ENCODE results near the gene SLC43A3.

SLC43A3 gene

GRCh38 chr11:57463671-57464538, 37.0 kb upstream of the SLC43A3 start:
- H3K4me3 Mint-ChIP-seq, result no peak overlapping the region
- H3K4me1 Mint-ChIP-seq (ENCODE audit: low read depth), result peaks cover 15% of the 10 kb centered on the region
- H3K36me3 Mint-ChIP-seq, result no peaks in the 10 kb centered on the region
- no peak overlapping the region for H3K27ac Mint-ChIP-seq
- no peaks in the 10 kb centered on the region for H3K9me3 Mint-ChIP-seq (ENCODE audit: low read depth)
- peaks cover 6% of the 10 kb centered on the region for H3K27me3 Mint-ChIP-seq

GRCh38 chr11:57462597-57462996, 35.7 kb upstream of the SLC43A3 start:
- Mint-ChIP-seq H3K9me3 (ENCODE audit: low read depth) (no peaks in the 10 kb centered on the region), H3K4me3 (peak overlapping the region; percentile 39), H3K27me3 (peaks cover 9% of the 10 kb centered on the region), H3K36me3 (no peaks in the 10 kb centered on the region), H3K27ac (no peak overlapping the region), H3K4me1 (ENCODE audit: low read depth) (peaks cover 23% of the 10 kb centered on the region)

GRCh38 chr11:57461841-57462489, 35.0 kb upstream of the SLC43A3 start:
- H3K27me3 Mint-ChIP-seq, result peaks cover 10% of the 10 kb centered on the region
- H3K9me3 Mint-ChIP-seq (ENCODE audit: low read depth), result no peaks in the 10 kb centered on the region
- peak overlapping the region; percentile 59 for H3K4me3 Mint-ChIP-seq
- H3K4me1 Mint-ChIP-seq (ENCODE audit: low read depth), result peaks cover 28% of the 10 kb centered on the region
- H3K27ac Mint-ChIP-seq, result no peak overlapping the region
- no peaks in the 10 kb centered on the region for H3K36me3 Mint-ChIP-seq

- Mint-ChIP-seq H3K36me3 (no peaks in the 10 kb centered on the region), H3K4me1 (ENCODE audit: low read depth) (peaks cover 29% of the 10 kb centered on the region), H3K27ac (no peak overlapping the region), H3K4me3 (peak overlapping the region; percentile 59), H3K9me3 (ENCODE audit: low read depth) (no peaks in the 10 kb centered on the region), H3K27me3 (peaks cover 11% of the 10 kb centered on the region)
Observed at GRCh38 chr11:57460758-57461749, 34.1 kb upstream of the SLC43A3 start.

GRCh38 chr11:57460022-57460757, 33.3 kb upstream of the SLC43A3 start, which contains the start of gene RTN4RL2:
Gene RTN4RL2 (plus strand): TSS chr11:57460528. CDS start chr11:57460866, 338 bp downstream.
- Mint-ChIP-seq H3K4me1 (ENCODE audit: low read depth) (peaks cover 29% of the 10 kb centered on the region), H3K4me3 (peak within 1 kb of the TSS; percentile 89), H3K27ac (no peak within 1 kb of the TSS)

GRCh38 chr11:57459164-57460021, 32.5 kb upstream of the SLC43A3 start:
- no peaks in the 10 kb centered on the region for H3K36me3 Mint-ChIP-seq
- peak overlapping the region; percentile 58 for H3K27ac Mint-ChIP-seq
- H3K9me3 Mint-ChIP-seq (ENCODE audit: low read depth), result no peaks in the 10 kb centered on the region
- H3K27me3 Mint-ChIP-seq, result peaks cover 11% of the 10 kb centered on the region
- peak overlapping the region; percentile 92 for H3K4me3 Mint-ChIP-seq
- H3K4me1 Mint-ChIP-seq (ENCODE audit: low read depth), result peaks cover 29% of the 10 kb centered on the region

More at GRCh38 chr11:57460022-57460757, 33.3 kb upstream of the SLC43A3 start, which contains the start of gene RTN4RL2:
- Mint-ChIP-seq H3K27me3 (peaks cover 11% of the 10 kb centered on the region), H3K36me3 (no peaks in the 10 kb centered on the region), H3K9me3 (ENCODE audit: low read depth) (no peaks in the 10 kb centered on the region)

- H3K36me3 Mint-ChIP-seq, result no peaks in the 10 kb centered on the region
- H3K27ac Mint-ChIP-seq, result peak overlapping the region; percentile 58
- H3K4me1 Mint-ChIP-seq (ENCODE audit: low read depth), result peaks cover 29% of the 10 kb centered on the region
- peak overlapping the region; percentile 92 for H3K4me3 Mint-ChIP-seq
- H3K27me3 Mint-ChIP-seq, result peaks cover 11% of the 10 kb centered on the region
- H3K9me3 Mint-ChIP-seq (ENCODE audit: low read depth), result no peaks in the 10 kb centered on the region
Observed at GRCh38 chr11:57458410-57459163, 31.7 kb upstream of the SLC43A3 start.

GRCh38 chr11:57458060-57458409, 31.1 kb upstream of the SLC43A3 start:
- Mint-ChIP-seq H3K27me3 (peaks cover 11% of the 10 kb centered on the region), H3K4me1 (ENCODE audit: low read depth) (peaks cover 29% of the 10 kb centered on the region), H3K36me3 (no peaks in the 10 kb centered on the region), H3K27ac (no peak overlapping the region), H3K4me3 (peak overlapping the region; percentile 79), H3K9me3 (ENCODE audit: low read depth) (no peaks in the 10 kb centered on the region)

- H3K4me3 Mint-ChIP-seq, result peak overlapping the region; percentile 79
- H3K27ac Mint-ChIP-seq, result no peak overlapping the region
- H3K4me1 Mint-ChIP-seq (ENCODE audit: low read depth), result peaks cover 29% of the 10 kb centered on the region
- H3K9me3 Mint-ChIP-seq (ENCODE audit: low read depth), result no peaks in the 10 kb centered on the region
- peaks cover 11% of the 10 kb centered on the region for H3K27me3 Mint-ChIP-seq
- no peaks in the 10 kb centered on the region for H3K36me3 Mint-ChIP-seq
Observed at GRCh38 chr11:57457643-57458023, 30.7 kb upstream of the SLC43A3 start.

- H3K27me3 Mint-ChIP-seq, result peaks cover 11% of the 10 kb centered on the region
- H3K36me3 Mint-ChIP-seq, result no peaks in the 10 kb centered on the region
- peak overlapping the region; percentile 43 for H3K27ac Mint-ChIP-seq
- H3K4me1 Mint-ChIP-seq (ENCODE audit: low read depth), result peaks cover 29% of the 10 kb centered on the region
- no peaks in the 10 kb centered on the region for H3K9me3 Mint-ChIP-seq (ENCODE audit: low read depth)
- H3K4me3 Mint-ChIP-seq, result peak overlapping the region; percentile 79
Observed at GRCh38 chr11:57456960-57457642, 30.2 kb upstream of the SLC43A3 start.

GRCh38 chr11:57453543-57454177, 26.7 kb upstream of the SLC43A3 start:
- no peaks in the 10 kb centered on the region for H3K9me3 Mint-ChIP-seq (ENCODE audit: low read depth)
- H3K27ac Mint-ChIP-seq, result no peak overlapping the region
- peaks cover 11% of the 10 kb centered on the region for H3K4me1 Mint-ChIP-seq (ENCODE audit: low read depth)
- H3K4me3 Mint-ChIP-seq, result no peak overlapping the region
- H3K27me3 Mint-ChIP-seq, result peaks cover 2% of the 10 kb centered on the region
- no peaks in the 10 kb centered on the region for H3K36me3 Mint-ChIP-seq

- Mint-ChIP-seq H3K9me3 (ENCODE audit: low read depth) (no peaks in the 10 kb centered on the region), H3K4me3 (no peak overlapping the region), H3K27ac (no peak overlapping the region), H3K27me3 (peaks cover 3% of the 10 kb centered on the region), H3K36me3 (no peaks in the 10 kb centered on the region), H3K4me1 (ENCODE audit: low read depth) (no peaks in the 10 kb centered on the region)
Observed at GRCh38 chr11:57446055-57446454, 19.1 kb upstream of the SLC43A3 start.

Measured in activated naive CD8-positive, alpha-beta T cell (primary cell).